HTR-8/SVneo (cell line): ENCODE measurements around the gene TLR2.
"Not testable (repeated sequence)": the region's sequence is repeated elsewhere in the genome, so short reads cannot be mapped to it uniquely, and the experiment has no call there.

Experiments used
- DNase-seq: peaks from one replicate; pipeline ENCODE4 v3.0.0; 2011; ENCODE audit warnings: low spot score, mixed read lengths; ENCODE audit not compliant: insufficient read length
- FAIRE-seq: peaks from 2 replicates; lab custom pipeline; 2011; peaks lifted over from hg19 to GRCh38; lab: Jason Lieb, UNC

The TLR2 gene

DNA sequence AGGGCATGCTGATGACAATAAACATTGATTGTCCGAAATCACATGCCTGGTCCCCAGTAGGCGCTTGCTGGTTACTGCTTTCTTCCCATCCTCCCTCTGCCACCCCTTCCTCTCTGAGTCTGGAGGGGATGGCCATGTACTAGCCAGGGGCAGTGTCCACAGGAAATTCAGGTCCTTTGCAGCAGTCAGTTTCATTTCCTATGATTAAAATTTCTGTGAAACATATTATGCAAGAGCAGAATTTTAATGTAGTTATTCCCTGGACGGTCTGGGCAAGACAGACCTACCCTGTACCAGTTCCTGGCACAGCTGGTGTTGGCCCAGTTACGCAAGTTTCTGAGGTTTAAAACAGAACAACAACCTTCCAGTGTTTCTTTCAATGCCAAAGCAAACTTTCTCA is 28.2 kb upstream of the TLR2 start:
- FAIRE-seq = no peak

DNA sequence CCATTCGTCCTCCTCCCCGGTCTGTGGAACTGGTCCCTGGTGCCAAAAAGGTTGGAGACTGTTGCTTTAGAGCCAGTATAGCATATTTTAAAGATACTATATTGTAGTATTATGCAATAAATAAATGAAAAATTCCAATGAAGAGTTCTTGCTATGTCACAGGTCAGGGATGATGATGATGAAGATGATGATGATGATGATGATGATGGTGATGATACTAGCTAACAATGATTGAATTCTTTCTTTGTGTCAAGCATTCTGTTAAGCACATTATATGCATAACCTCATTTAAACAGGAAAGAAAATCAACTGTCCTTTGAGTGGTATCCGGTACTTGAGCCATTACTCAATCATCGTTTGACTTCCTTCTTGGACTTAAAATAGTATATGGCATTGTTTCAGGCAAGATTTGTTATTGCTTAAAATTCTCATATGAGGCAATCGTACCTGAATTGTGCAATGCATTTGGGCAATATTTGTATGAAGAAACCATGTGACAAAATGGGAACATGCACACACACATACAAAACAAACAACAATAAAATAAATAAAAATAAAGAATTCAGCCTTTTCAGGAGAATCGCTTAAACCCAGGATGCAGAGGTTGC is 22.8 kb upstream of the TLR2 start:
- FAIRE-seq = no peak
- DNase-seq = no peak

More for the DNA sequence above, 28.2 kb upstream of the TLR2 start:
- DNase-seq = no peak

DNA sequence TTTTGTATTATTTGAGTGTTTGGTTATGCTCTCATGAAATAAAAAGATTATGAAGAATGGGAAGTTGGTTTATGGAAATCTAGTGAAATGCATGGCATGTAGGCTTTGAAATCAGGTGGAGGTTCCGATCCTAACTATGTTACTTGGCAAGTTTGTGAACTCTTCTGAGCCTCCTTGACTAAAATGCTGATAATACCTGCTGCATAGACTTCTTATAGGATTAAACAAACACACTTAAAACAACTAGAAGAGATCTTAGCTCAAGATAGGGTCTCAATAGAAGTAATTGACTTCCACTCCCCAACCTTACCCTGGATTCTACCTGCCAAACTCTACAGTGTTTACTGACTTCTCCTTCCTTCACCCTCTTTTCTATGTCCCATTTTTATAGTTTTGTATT is 22.2 kb upstream of the TLR2 start:
- no peak for FAIRE-seq
- DNase-seq = no peak

DNA sequence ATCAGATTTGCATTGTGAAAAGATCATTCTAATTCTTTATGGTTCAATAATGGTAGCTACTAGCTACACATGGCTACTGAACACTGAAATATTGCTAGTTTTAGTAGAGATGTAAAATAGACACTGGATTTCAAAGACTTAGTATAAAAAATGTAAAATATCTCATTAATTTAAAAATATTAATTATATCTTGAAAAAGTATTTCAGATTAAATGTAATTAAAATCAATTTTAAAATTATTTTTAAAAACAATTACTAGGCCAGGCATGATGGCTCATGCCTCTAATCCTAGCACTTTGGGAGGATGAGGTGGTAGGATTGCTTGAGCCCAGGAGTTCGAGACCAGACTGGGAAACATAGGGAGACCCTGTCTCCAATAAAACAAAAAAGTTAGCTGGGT is 20.4 kb upstream of the TLR2 start:
- DNase-seq = no peak
- FAIRE-seq = peak; percentile 9

DNA sequence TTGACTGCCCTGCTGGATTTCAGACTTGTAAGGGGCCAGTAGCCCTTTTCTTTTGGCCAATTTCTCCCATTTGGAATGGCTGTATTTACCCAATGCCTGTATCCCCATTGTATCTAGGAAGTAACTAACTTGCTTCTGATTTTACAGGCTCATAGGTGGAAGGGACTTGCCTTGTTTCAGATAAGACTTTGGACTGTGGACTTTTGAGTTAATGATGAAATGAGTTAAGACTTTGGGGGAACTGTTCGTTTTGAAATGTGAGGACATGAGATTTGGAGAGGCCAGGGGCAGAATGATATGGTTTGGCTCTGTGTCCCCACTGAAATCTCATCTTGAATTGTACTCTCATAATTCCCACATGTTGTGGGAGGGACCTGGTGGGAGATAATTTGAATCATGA is 17.6 kb upstream of the TLR2 start:
- FAIRE-seq, DNase-seq: not testable (repeated sequence)

DNA sequence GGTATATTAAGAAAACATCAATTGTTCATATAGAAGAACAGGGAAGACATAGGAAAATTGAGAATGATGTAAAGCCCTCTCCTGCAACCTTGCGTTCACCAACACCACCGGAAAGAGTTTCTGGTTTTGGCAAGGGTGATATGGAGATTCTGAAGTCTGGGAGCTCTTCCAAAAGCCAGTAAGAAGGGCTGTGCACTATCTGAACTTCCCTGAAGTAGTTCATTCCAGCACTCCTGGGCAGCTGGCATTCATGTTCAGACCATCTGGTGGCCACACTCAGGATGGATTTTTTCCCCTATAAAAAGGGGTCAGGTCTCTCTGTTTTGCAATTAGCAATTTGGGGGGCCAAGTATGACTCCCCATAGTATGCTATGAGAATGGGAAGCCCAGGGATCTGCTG is 15.4 kb upstream of the TLR2 start:
- DNase-seq = no peak

DNA sequence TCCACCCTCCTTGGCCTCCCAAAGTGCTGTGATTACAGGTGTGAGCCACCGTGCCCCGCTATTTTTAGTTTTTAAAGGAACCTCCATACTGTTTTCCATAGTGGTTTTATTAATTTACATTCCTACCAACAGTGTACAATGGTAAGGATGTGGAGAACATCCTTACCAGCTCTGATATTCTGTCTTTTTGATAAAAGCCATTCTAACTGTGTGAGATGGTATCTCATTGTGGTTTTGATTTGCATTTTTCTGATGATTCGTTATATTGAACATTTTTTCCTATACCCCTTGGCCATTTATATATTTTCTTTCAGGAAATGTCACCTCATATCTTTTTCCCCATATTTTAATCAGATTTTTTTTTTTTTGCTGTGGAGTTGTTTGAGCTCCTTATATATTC is 14.2 kb upstream of the TLR2 start:
- DNase-seq = no peak
- FAIRE-seq = no peak

More for the DNA sequence above, 15.4 kb upstream of the TLR2 start:
- no peak for FAIRE-seq

DNA sequence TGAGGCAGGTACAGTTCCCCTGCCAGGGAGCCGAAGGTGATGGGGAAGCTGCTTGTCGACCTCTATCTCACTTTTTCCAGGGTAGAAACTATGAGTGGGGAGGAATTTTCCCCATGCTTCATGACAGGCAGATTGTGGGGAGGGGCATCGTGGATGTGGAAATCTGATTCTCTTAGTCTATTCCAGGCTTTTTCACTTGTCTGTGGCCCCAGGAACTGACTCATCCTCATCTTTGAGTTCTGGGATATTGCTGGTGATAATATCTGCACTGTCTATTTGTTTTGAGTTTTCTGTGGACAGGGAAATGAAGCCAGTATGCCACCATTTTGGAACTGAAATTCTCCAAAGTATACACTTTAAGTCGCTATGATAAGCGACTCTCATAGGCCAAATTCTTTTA is 7.6 kb upstream of the TLR2 start:
- DNase-seq (peak; percentile 11), FAIRE-seq (peak; percentile 26)

DNA sequence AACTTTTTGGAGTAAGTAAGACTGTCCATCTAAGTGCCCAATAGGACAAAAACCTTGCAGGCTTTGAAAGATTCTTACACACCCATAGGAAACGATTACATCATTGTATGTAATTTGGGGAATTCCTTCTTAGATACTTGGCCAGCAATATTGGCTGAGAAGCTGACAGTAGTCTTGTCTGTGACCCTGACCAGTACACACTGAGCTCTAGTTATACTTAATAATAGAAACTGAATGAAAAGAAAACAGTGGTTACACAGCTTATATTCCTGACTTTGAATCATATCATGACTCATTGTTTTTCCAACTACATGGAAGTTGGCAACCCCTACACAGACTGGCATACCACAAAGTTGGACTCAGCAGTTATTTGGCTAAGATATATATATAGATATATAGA is 7.1 kb upstream of the TLR2 start:
- FAIRE-seq (no peak), DNase-seq (peak; percentile 33)

DNA sequence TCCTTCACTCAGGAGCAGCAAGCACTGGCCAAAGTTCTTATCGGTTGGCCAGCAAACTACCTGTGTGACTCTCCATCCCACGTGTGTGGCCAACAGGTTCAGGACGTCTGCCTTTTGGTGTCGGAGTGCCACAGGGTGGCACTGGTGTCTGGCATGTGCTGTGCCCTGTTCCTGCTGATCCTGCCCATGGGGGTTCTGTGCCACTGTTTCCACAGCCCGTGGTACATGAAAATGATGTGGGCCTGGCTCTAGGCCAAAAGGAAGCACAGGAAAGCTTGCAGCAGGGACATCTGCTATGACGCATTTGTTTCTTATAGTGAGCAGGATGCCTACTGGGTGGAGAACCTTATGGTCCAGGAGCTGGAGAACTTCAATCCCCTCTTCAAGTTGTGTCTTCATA is 4.6 kb upstream of the TLR2 start:
- FAIRE-seq = no peak

DNA sequence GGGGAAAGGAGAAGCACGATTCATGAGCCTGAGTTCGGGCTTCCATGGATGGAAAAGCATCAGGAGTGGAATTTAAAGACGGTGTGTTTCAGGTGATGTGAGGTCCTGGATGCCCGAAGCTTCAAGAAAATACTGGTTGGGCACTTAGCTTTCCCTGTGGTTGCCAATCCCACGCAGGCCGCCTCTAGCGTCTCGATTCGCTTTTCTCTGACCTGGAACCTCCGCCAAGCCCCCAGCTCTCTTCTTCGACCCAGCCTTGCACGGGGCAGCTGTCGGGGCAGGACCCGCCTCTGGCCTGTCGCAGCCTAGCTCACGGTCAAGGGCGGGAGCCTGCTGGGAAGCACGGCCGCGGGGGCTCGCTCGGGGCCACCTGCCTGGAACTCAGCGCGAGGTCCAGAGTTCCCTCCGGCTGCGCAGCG is 308 bp upstream of the TLR2 start:
- no peak for FAIRE-seq
- no peak for DNase-seq

More for the DNA sequence above, 4.6 kb upstream of the TLR2 start:
- DNase-seq = no peak

DNA sequence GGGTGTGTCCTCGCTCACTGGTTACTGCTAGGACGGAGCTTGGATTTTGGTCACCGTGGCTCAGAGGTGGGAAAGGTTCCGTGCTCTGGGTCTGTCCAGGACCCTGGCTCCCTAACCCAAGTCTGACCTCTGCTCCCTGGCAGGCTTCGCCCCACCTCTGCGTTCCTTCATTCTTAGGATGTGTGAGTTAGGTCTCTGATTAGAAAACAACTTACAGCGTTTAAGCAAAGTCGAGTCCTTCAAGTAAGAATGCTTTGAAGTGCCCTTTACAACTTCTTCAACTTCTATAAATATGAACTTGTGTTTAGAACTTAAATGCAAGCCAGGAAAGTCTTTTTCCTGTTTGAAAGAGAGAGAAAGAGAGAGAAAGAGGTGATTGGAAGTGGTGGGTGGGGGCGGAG is 891 bp downstream of the TLR2 start:
- DNase-seq = no peak
- no peak for FAIRE-seq

DNA sequence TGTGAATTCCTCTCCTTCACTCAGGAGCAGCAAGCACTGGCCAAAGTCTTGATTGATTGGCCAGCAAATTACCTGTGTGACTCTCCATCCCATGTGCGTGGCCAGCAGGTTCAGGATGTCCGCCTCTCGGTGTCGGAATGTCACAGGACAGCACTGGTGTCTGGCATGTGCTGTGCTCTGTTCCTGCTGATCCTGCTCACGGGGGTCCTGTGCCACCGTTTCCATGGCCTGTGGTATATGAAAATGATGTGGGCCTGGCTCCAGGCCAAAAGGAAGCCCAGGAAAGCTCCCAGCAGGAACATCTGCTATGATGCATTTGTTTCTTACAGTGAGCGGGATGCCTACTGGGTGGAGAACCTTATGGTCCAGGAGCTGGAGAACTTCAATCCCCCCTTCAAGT is 20.4 kb downstream of the TLR2 start:
- DNase-seq (no peak), FAIRE-seq (no peak)

DNA sequence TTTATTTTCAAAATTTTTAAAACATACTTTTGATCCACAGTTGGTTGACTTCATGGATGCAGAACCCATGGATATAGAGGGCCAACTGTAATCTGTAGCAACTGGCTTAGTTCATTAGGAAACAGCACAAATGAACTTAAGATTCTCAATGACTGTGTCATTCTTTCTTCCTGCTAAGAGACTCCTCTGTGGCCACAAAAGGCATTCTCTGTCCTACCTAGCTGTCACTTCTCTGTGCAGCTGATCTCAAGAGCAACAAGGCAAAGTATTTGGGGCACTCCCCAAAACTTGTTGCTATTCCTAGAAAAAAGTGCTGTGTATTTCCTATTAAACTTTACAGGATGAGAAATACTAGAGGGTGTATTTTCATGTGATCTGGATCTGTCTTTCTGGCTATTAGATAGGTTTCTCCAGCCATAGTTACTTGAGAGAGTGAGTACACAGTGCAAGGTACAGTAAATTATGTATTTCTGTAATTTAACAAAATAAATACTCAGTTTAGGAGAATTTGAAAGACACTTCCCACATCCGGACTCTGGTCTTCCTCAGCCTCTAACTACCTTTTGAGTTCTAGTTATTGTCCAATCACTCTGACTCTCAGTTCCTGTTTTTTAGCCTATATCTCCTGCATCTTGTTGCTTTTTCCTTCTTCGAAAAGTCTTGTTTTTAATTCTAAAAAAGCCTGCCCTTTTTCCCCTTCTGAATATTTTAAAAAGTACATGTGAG is 21.8 kb downstream of the TLR2 start:
- FAIRE-seq (no peak), DNase-seq (no peak)

DNA sequence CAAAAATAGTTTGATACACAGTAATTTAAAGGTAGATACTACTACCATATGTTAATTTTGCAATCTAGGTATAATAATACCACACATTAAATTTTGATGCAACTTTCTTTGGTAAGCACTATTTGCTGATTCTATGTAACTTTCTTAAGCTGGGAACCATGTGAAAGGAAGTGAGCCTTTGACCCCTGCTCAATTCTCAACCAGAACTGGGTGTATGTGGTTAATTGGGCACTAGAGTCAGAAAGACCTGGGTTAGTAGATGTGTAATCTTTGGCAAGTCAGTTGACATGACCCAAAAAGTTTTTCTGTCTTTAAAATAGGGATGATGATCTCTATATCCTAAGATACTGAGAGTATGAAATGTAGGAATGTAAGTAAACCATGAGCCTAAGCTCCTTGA is 22.4 kb downstream of the TLR2 start:
- DNase-seq (no peak), FAIRE-seq (no peak)

DNA sequence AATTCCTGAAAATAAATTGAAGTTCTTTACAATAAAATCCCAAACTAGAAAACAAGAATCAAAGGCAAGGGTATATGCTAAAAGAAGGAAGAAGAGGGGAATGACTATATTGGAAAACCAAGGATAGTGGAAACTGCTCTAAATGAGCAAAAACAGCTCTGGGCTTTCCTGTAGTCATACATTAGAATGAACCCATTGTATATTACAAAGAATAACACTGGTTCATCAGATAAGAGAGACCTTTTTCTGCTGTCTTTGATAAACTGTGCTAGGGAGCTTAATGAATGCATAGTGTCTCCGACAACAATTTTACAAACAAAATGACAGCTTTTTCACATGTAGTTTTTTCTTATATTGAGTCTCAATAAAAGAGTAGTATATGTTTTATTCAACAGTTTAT is 26.6 kb downstream of the TLR2 start:
- FAIRE-seq = no peak
- no peak for DNase-seq

DNA sequence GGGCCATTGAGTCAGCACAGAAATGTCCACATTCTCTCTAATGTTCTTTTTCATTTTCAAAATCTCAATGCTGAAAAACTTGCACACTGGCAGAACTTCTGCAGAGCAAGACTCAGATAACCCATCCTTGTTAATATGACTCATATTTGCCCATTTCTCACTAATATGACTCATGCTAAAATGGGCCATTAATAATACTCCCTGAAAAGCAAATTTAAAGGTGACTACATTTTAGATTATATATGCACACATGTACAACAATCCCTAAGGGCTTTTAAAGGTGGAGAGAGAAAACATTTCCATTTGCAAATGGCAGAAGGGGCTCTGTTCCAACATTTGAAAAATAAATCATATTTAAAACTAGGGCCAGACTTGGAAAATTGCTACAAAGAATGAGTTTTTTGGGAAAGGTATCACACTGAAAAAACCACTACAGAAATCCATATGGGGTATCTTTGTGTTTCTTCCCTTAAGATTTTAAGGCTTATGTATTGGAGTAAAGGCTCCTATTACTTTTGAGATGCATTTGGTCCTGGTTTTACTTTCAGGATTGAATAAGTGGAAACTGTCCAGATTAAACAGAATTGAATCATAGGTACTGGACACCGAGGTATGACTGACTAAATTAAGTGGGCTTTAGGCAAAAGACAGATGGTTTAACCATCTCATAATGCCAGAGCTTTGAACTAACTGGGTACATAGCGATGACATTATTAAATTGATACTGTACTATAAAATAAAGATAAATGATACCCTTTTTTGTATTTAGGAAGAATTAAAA is 30.0 kb downstream of the TLR2 start:
- DNase-seq = no peak
- FAIRE-seq = no peak

DNA sequence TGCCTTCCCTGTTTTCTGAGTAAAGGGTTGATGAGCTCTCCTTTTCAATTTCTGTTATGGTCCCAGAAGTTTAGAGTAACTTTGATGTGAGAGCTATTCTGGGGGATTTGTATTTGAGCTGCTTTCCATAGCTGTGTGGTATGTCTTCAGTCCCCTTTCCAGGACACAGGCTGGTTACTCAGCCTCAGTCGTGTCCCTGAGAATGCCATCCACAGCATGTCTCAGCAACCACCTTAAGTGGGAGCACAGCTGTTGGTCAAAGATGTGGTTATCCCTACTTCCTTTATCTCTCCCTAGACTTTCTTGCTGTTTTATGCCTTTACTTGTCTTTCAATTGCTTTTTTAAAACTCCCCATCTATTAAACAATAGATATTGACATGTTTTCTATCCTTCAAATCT is 38.0 kb downstream of the TLR2 start:
- no peak for FAIRE-seq
- no peak for DNase-seq

DNA sequence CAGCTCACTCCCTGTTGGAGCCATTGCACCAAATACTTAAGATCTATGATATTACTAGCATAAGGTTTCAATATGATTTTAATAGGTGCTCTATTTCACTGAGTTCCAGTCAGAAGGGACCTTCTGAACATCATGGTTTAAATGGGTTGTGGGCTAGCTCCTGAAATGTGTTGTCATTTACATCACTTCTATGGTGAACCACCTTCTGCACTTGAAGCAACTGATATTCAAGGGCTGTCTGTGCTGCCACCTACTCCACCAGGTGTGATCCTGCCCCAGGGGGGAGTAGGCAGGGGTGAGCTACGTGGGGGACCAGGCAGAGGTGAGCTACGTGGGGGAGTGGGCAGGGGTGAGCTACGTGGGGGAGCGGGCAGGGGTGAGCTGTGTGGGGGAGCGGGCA is 40.5 kb downstream of the TLR2 start:
- FAIRE-seq (no peak), DNase-seq (no peak)

DNA sequence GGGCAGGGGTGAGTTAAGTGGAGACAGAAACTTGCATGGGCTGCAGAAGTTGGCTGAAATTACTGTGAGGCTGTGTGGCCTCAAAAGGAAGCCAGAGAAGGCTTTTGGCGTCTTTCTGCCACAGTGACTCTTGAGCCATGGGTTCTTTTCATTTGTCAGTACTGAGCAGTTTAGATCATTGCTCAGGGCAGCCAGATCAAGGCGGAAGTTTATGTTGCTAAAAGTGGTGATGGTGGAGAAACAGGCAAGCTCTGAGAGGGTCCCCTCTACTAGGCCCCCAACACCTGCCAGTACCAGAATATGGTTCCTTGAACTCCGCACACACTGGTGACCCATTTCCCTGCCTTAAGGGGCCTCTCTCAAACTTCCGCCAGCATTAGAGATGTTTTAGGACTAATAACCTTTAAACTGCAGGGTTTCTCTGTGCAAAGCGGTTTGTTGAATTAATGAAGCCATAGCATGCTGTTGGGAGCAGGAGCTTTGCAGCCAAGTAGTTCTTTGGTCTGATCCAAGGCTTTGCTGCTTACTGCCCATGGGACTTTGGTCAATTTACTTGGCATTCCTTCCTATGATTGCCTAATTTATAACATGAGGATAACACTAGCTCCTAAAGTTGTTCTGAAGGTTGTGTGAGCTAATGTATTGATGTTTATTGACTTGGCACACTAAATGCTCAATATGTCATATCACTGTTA is 41.2 kb downstream of the TLR2 start:
- DNase-seq (no peak), FAIRE-seq (no peak)

DNA sequence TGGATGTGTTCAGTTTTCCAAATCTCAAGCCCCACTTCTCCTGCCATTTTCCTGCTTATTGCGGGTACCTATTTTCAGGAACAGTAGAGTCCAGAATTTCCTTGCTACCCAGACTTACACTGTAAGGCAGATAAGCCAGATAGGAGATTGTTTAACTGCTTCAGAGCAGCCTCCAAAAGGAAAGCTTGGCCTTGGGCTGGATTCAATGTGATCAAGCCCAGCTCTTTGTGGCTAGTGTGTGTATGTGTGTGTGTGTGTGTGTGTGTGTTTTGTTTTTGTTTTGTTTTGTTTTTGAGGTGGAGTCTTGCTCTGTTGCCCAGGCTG is 41.7 kb downstream of the TLR2 start:
- FAIRE-seq = no peak
- DNase-seq = no peak
